CD4-positive, alpha-beta T cell treated with Interleukin-12 subunit alpha and Interleukin-12 subunit beta, for 1 hour (primary cell): ENCODE data around the gene ARHGEF18.
A peak's percentile ranks its signal among the peaks of the same experiment; 100 is the strongest.

Experiments
- DNase-seq: peaks from one replicate; pipeline ENCODE4 v3.0.0-alpha.2; 2020

ARHGEF18 gene

DNA sequence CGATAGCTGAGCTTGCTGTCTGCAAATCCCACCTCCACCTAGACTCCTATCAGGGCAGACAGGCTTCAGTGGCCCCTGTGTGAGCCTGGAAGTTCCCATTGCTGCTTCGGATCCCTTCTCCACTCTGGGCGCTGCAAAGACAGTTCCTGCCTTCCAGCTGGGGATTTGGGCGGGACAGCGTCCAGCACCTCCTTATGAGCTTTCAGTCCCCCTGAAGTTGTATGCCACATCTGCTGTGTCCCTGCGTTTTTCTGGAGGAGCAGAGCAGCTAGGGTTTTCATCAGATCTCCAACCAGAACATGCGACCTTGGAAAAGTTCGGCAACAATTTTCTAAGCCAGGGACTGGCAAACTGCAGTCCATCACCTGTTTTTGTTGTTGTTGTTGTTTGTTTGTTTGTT, 38.0 kb downstream of the ARHGEF18 start:
- DNase-seq: no peak

DNA sequence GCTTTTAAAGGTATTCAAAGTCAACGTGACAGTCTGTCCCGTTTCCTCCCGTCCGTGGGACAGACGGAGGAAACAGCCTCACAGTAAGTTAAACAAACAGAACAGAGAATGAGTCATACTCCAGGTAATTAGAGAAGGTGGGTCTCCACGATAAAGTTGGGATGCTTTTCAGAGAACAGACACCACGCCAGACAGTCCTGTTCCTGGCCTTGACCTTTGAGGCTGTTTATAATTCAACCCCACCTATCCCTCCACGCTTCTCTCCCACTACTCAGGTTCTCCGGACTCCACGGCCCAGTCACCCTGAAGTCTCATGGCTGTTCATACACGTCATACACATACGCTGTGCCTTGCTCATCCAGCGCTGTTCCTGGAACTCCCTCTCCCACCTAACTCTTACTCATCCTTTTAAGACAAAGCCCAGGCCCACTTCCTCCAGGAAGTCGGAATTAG, 42.5 kb downstream of the ARHGEF18 start:
- DNase-seq: no peak

DNA sequence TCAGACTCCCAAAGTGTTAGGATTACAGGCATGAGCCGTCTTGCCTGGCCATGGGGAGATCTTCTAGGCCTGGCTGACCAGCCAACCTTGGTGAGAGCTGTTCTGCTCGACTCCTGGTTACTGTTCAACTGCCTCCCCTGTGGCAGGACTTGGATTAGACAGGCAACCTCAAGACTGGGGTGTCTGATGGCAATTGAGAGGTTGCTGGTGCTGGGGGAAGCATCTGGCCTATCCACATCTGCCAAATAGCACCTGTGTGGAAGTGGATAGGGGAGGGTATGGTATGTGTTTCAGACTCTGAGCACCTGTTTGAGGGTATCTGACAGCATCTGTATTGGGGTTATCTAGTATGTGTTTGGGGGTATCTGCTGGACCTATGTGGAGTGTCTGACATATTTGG, 44.7 kb downstream of the ARHGEF18 start:
- DNase-seq: no peak

DNA sequence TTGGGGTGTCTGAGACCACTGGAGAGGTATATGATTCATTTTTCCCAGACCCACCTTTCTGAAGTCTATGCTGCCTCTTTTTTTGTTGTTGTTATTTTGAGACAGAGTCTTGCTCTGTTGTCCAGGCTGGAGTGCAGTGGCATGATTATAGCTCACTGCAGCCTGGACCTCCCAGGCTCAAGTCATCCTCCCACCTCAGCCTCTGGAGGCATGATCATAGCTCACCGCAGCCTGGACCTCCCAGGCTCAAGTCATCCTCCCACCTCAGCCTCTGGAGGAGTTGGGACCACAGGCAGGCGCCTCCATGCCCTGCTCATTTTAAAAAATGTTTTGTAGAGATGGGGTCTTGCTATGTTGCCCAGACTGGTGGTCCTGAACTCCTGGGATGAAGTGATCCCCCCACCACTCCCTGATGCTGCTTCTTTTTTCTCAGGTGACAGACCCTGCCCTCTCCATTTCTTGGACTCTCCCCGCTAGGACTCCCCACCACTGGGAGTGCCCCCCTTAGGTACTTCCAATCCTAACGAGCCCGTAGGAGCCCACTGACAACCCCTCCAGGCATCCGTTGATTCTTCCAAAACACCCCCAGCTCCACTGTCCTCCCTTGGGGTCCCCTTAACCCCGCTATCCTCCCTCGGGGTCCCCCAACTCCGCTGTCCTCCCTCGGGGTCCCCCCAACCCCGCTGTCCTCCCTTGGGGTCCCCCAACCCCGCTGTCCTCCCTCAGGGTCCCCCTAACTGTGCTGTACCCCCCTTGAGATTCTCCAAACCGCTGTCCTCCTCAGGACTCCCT, 45.4 kb downstream of the ARHGEF18 start:
- DNase-seq: no peak

DNA sequence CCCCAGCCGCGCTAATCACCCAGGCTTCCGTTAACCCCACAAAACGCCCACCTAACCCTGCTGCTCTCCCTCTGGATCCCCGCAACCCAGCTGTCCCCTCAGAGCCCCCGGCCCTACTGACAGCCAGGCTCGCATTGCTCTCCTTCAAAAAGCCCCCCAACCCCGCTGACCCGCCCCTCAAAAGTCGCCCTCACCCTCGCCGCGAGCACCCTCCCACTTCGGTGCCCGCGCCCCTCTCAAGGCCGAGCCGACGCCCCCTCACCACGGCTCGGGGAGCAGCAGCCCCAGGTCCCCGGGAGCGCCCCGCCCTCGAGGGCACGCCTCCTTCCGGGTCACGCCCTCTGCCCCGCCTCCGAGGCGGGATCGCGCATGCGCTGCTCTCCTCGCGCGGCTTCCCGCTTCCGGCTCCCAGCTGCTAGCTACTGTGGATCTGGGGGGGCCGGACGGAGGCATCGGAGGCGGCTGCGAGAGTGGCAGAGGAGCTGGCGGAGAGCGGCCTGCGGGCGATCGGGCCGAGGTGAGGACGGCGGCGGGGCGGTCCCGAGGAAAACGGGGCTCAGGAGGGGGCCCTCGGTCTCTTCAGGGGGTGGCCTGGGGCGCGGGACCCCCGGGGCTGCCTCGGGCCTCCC, 46.1 kb downstream of the ARHGEF18 start:
- DNase-seq: peak; percentile 92

DNA sequence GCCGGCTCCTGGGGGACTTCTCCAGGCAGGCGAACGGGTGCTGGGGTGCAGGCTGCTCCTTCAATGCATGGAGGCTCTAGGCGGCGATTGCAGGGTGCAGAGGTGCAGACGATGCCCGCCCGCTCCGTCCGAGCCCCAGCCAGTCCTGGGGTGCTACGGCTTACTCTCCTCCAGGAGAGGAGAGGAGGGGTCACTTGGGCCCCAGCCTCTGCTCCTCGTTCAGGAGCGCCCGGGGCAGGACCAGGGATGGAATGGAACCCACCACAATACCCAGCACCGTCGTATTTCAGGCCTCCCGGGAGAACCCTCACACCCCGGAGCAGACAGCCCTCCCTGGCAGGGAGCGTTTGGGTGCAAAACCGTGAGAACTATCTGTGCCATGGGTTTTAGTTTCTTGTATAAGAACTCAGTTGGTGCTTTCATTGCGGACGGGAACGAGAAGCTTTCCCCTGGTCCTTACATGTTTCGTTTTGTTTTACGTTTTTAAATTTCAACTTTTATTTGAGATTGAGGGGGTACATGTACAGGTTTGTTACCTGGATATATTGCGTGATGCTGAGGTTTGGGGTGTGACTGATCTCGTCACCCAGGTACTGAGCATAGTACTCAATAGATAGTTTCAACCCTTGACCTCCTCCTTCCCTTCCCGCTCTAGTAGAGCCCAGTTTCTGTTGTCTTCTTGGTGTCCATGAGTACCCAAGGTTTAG, 46.8 kb downstream of the ARHGEF18 start:
- DNase-seq: no peak

DNA sequence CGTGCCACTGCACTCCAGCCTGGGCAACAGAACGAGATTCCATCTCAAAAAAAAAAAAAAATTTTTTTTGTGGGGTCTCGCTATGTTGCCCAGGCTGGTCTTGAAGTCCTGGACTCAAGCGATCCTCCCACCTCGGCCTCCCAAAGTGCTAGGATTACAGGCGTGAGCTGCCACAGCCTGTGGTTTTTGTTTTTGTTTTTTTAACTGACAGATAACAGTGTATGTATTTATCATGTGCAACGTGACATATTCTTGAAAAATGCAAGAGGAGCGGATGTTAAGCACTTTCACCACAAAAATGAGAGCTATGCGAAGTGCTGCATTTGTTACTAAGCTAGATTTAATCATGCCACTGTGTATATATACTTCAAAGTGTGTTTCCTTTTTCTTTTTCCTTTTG, 49.0 kb downstream of the ARHGEF18 start:
- no peak for DNase-seq
